GM10266 (cell line): ENCODE results near the gene CCDC9.
"Not testable (repeated sequence)": the region's sequence is repeated elsewhere in the genome, so short reads cannot be mapped to it uniquely, and the experiment has no call there.

Experiments used
- DNase-seq: peaks from one replicate; pipeline ENCODE4 v3.0.0; 2012; ENCODE audit errors: extremely low spot score
- CTCF ChIP-seq: IDR thresholded peaks from 2 replicates; pipeline ENCODE4 v1.5.1; 2012; ENCODE audit warnings: mild to moderate bottlenecking, low read depth; ENCODE audit not compliant: control insufficient read depth, insufficient read depth; ENCODE audit errors: missing control alignments

CCDC9 gene

GRCh38 chr19:47243776-47244547 lies 12.4 kb upstream of the CCDC9 start:
- peak; percentile 100 for TF ChIP-seq CTCF
- peak; percentile 92 for DNase-seq

- peak; percentile 74 for DNase-seq
- peak; percentile 87 for TF ChIP-seq CTCF
Measured at GRCh38 chr19:47247308-47247990, 8.9 kb upstream of the CCDC9 start.

DNA sequence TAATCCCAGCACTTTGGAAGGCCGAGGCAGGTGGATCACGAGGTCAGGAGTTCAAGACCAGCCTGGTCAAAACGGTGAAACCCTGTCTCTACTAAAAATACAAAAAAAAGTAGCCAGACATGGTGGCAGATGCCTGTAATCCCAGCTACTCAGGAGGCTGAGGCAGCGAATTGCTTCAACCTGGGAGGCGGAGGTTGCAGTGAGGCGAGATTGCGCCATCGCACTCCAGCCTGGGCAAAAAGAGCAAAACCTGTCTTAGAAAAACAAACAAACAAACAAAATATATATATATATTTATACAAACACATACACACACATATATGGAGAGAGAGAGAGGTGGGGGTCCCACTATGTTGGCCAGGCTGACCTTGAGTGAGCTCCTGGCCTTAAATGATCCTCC lies 3.3 kb upstream of the CCDC9 start:
- not testable (repeated sequence) for DNase-seq

DNA sequence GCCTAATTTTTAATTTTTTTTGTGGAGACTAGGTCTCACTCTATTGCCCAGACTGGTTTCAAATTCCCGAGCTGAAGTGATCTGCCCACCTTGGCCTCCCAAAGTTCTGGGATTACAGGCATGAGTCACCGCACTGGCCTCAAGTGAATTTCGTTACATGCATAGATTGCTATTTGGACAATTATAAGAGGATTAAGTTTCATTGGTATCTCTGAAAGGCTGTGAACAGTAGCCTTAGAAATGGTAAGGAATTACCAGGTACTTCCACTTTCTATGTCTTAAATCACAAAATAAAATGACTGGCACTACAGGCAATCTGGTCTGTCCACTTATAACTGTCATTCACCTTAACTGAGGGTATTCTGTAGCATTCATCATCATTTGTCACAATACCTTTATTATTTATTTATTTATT lies 2.9 kb upstream of the CCDC9 start:
- TF ChIP-seq CTCF = no peak
- no peak for DNase-seq

DNA sequence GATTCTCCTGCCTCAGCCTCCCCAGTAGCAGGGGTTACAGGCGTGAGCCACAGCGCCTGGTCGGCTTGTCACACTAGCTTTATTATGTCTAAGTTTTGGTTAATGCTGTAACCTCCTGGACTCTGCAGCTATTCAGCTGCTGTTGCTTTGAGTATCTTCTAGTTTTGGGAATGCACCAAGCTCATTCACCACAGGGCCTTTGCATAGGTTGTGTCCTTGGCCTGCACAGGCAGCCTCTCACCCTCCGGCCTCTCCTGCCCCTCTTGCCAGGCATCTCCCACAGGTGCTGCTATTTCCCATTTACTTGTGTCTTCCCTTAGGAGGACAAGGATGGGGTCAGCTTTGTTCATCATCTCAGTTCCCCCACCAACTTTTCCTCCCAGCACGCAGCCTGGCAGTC lies 2.4 kb upstream of the CCDC9 start:
- TF ChIP-seq CTCF = no peak
- DNase-seq = no peak

DNA sequence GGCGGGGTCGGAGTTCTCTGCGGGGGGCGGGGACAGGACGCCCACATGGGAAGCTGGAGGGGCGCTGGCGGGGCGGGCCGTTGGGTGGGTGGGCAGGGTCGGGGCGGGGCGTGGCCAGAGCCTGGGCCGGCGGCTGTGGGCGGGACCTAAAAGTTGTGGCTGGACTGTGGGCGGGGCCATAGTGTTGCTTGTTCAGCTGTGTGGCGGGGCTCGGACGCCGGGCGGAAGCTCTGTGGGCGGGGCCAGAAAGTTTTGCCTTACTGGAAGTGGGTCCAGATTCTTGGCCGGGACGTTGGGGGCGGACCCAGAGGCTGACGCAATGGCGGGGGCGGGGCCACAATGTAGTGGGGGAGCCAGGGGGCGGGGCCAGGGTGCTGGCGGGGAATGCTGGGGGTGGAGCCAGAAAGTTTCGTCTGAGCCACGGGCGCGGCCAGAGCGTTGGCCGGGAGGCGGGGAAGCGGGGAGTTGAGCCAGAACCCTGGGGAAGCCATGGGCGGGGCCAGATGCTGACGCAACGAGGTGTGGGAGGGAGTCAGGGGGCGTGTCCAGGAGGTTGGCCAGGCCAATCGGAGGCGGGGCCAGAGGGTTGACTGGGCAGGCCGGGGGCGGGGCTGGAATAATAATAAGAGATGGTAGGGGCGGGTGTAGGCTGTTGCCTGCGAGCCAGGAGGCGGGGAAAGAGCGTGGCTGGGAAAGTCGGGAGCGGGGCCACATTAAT lies 527 bp downstream of the CCDC9 start:
- TF ChIP-seq CTCF = no peak
- DNase-seq = peak; percentile 100

- no peak for TF ChIP-seq CTCF
- no peak for DNase-seq
Measured at GRCh38 chr19:47257411-47258169, 1.3 kb downstream of the CCDC9 start.
